Globus pallidus (tissue), 1 donor: ENCODE results near the gene NTM.

Experiments used
- DNase-seq: peaks from one replicate; pipeline ENCODE4 v3.0.0-alpha.2; 2015; ENCODE audit warnings: low spot score

Gene NTM

DNA sequence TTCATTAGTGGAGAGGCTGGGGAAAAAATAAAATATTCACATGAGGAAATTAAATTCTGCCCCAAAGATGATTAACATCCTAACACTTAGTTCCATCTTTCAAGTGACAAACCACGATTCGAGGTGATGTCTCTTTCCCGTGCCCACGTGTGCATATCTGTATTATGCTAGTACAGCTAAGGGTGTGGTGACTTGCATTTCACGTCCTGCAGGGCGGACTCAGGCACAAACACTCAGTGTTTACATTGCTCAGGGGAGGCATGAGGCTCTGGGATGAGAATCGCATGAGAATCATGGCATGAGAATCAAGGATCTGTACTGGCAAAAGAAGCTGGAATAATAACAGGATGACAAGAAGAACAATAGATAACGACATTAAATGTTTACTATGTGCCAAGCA lies 179.4 kb downstream of the NTM start:
- DNase-seq, result no peak

DNA sequence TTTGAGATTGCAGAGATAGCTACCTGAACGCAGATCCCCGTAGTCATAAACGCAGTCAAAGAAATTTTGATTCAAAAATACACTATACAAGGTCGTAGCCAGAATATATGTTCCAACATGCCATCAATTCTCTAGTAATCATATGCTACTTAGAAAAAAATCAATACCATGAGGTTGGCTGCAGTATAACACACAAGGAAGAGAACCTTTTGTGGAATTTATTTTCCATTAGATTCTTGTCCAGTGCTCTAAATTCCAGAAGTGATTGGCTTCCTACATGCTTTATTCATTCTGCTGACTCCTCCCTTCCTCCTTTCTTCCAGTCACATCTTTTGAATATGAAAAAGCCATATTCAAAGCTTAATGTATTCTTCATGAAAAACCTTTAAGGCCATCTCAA lies 189.9 kb downstream of the NTM start:
- DNase-seq, result no peak

DNA sequence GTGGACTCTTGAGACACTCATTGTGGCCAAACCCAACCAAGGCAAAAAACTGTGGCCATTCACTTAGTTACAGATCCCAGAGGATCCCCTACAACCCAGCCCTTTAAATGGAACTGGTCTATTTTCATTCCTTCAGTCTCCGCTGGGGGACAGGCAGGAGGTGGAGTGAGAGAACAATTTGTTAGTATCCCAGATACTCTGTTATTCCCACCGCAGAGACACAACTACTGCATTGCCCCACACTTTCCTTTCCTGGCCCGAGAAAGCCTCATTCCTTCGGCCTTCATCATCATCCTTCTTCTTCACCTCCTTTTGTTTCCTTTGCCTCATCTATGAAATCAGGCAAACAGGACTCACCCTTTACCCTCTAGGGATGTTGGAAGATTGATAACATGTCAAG lies 191.1 kb downstream of the NTM start:
- DNase-seq, result peak; percentile 54

DNA sequence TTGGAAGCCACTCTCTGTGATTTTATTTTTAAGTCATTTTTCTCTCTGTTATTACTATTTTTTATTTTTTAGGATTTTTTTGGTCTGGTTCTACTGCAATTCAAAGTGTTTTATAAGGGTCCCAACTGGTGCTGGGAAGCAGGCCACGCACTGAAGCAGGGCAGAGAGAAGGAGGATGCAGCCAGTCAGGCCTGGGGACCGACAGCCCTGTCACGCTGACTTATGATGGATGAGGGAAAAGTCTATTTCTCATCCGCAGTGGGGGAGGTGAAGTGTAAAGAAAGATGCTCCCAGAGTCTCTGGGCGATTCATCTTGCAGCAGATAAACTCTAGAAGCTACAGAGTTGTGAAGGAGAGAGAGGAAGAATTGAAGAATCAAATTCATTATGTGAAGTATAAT lies 191.6 kb downstream of the NTM start:
- no peak for DNase-seq

DNA sequence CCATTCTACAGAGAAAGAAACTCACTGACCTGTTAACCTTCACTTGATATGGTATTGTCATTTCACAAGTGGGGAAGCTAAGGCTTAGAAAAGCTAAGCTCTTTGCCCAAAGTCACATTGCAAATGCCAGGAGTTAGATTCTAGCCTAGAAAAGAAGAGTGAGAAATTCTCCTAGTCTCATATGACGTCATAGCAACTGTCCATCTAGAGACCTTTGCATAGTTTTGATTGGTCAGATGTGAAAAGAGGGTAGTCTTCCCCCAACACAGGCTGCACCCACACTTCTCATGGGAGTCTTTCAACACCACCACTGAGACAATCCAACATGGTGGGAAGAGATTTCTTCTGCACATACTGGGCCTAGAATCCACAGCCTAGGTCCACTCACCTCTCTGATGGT lies 197.9 kb downstream of the NTM start:
- no peak for DNase-seq

DNA sequence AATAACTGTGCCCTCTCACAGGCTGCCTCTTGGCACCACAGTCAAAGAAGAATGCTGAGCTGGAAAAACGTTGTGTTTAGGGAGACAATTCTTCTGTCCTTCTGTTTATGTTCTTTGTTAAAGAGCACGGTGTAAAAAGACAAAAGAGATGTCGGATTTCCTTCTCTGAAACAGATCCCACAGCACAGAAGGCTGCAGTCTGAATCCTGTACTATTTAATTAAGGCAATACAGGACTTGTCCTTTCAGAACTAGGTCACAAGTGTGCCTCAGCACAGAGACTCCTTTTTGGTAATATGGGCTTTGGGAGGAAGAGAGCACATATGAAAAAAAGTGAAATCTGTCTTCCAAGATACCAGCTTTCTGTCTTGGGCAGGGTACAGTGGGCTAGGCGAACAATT lies 201.2 kb downstream of the NTM start:
- peak; percentile 60 for DNase-seq

DNA sequence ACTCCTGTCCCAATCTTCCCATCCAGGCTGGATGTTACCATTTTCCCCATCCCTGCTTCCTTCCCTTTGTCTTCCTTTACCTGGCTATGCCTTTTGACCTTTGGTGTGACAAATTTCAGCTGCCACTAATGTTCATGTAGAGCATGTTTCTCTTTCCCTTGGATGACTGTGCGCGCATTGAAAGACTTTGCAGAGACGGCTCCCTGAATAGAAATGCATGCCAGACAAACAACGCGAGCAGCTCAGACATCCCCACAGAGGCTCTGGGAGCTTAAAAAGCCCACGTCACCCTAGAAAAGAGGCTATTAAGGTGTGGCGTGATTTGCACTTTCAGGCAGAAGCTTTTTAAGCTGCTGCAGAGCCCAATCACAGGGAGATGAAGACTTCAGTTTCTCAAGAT lies 202.0 kb downstream of the NTM start:
- DNase-seq, result peak; percentile 79

DNA sequence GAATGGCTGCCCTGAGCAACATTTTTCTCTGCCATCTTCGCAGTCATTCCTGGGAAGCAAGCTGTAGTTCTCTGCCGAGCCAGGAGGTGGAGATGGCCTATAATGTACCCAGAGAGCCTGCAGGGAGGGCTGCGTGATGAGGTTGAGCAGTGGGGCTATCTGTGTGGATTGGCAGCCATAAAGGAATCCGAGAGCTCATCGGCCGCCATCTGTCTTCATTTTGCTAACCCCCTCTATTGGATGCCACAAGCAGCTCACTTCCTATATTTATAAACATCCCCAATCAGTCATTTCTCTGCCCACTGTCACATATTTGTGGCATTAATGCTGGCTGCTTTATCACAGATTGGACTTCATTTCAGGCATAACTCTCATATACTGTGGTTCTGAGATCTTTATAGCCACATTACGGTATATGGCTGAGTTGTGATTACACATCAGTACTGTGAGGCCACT lies 209.5 kb downstream of the NTM start:
- DNase-seq, result peak; percentile 64

DNA sequence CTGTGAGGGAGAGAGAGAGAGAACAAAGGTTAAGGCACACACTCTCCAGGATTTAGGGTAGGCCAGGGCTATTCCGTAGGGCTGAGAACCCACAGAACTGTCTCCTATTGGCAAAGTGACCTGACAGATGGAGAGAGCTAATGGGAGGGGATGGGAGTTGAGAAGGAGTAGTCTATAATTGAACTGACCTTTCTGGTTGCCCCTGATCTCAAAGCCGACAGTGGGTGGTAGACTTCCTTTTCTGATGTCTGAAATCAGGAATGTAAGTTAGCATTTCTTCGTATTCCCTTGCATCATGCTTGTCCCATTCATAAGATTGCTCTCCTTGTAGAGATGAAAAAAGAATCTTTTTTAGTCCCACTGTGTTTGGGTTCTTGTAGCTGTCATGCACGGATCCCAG lies 210.1 kb downstream of the NTM start:
- no peak for DNase-seq

DNA sequence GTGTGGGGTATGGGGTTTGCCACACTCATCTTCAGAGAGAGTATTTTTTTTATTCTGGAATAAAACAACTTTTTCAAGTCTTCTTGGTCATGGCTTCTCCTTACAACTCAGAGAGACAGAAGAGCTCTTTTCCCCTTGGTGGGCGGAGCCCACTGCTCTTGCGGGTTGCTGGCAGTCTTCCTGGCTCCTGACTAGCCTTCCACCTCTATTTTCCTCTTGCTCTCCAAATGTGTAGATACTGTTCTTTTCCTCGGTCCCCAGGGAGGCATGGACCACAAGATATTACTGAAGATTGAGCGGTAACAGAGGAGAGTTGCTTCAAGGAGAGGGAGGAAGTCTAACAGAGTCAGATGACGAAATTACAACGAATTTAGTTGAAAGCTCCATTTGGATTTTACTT lies 210.6 kb downstream of the NTM start:
- no peak for DNase-seq

DNA sequence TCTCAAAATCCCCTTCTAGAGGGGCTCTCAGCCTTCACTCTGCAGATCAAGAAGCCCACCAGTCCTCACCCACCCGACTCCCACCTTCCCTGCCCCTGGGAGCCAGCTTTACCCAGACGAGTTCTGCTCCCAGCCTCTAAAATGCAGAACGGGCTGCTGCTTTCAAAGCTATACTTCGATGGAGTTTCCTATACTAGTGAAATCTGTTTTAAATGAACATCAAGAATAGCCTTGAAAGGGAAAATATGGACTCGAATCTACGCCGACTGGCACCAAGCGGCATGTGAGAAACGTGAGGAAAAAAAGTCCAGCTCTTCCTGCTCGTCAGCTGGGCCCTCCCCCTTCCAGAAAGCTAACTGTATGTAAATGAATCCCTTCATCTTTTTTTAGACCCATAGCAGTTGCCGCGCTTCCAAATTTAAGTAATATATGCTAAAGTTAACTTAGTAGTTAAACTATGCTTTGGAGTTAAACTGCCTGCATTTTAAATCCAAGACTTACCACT lies 211.7 kb downstream of the NTM start:
- DNase-seq, result no peak

DNA sequence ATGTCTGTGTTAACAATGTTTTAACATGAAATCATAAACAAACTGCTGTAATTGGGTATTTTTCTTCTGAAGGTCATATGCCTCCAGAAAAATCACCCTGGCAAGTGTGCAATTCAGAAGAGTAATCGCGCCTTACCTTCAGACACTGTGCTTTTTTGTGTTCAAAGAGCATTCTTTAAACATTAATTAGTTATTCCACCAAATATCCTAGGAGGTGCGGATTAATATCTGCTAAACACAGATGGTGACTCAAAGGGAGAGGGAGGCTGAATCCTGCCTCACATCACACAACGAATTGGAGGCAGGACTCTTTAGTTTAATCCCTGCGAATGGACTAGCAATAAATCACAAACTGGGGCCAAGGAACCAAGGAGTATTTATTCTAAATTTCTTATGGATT lies 213.0 kb downstream of the NTM start:
- DNase-seq, result no peak

DNA sequence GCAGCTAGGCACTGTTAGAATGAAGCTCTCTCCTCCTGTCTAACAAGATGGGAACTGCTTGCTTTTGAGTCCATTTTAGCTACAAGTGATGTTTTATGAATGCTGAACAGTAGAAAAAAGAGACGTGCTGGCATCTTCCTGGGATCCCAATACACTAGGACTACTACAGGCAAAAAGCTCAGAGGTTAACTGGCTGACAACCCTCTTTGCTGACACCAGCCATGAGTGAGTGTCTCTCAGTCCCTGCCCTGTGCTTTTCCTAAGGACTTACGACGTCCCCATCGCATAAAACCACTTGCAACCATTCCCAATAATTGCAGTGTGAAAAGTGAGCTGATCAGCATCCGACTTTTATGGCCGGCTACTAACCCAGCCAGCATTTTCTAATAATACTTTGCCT lies 213.5 kb downstream of the NTM start:
- peak; percentile 59 for DNase-seq

DNA sequence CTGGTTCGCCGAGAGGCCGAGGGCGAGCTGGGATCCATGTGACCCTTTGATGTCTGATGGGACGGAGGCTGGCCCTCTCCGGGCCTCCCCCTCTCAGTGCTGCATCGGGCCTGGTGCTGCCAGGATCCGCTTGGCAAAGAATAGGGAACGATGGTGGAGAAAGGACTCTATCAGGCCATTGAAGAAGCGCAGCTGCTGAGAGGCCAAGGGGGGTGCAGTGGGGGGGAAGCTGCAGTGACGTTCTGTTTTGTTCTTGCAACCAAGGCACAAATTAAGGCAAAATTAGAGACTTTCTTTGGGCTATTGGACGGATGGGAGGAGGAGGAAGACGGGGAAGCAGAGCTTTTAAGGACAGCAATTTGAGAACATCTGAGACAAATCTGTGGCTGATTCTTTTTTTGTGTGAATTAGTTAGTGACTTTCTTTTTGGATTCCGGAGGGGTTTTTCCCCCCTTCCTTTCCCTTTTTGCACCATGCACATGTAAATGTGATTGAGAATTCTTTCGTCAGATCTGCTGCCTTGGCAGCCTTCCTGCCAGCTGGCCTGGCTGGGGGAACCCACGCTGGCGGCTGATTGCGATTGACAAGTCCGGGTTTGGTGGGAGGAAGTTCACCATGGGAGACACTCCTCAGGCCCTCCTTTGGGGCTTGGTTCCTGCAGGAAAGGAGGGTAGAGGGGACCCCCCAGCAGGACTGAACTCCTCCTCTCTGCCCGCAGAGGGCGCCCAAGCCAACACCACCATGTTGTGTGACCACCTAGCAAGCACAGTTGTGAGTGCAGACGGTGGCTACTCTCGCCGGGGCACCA lies 214.6 kb downstream of the NTM start:
- DNase-seq, result peak; percentile 100

DNA sequence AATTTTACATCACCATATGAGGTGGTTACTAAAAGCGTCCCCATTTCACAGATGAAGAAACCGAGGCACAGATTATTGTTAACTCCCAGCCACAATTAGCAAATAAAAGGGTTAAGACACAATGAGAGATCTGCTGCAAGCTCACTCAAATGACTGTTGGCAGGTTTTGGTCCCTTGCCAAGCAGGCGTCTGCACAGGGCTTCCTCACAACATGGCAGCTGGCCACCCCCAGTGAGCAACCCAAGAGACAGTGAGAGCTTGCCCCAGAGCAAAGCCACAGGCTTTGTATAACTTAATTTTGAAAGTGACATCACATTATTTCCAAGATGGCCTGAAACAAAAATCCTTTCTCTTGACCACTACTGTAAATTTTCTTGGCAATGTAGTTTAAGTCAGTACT lies 217.6 kb downstream of the NTM start:
- DNase-seq, result no peak

DNA sequence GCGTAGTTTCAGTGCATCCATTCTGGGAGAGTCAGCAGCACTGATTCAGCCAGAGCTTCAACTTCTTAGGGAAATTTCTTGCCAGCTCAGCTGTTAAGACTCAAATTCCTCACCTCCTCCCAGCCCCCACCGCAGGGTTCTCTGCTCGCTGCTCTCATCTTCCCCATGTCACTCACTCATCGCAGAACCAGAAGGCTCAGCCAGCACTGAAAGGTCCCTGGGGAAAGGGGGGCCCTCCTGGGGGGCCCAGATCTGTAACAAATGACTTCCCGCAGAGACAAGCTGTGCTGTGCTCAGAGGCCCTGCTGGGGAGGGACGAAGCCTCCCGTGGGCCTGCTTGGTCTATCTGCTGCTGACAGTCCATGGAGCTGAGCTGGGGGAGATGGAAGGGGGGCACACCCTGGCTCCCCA lies 220.6 kb downstream of the NTM start:
- no peak for DNase-seq

DNA sequence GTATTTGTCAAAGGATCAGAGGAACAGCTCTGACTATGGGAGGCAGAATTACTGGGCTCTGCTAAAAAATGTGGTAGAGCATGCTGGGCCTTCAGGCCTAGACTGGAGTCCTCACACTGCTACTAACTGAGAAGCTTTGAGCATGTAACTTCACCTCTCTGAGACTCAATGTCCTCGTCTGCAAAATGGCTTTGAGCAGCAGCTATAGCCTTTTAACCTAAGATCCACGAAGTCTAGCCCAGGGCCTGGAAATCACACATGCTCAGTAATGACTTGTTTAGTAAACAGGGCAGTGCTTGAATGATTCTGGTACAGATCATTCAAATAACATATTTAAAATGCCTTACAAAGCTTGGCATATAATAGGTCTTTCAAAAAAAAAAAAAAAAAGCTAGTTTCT lies 221.7 kb downstream of the NTM start:
- peak; percentile 65 for DNase-seq

DNA sequence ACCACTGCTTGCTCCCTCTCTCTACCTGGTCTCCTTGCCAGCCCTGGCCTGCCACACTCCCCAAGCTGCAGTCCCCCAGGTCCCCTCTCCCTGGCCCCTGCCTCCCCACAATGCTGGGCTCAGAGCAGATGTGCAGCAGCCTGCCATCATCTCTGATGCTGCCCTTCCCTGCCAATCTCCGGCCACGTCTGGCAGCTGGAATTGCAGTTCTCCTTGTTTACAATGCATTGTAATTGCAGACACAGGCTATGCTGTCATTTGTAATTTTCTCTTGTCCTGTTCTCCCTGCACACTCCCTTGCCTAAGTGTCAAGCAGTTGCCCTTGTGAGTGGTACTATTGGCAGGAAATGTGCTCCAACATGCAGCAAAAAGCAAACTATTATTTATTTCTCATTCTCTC lies 222.3 kb downstream of the NTM start:
- peak; percentile 87 for DNase-seq

DNA sequence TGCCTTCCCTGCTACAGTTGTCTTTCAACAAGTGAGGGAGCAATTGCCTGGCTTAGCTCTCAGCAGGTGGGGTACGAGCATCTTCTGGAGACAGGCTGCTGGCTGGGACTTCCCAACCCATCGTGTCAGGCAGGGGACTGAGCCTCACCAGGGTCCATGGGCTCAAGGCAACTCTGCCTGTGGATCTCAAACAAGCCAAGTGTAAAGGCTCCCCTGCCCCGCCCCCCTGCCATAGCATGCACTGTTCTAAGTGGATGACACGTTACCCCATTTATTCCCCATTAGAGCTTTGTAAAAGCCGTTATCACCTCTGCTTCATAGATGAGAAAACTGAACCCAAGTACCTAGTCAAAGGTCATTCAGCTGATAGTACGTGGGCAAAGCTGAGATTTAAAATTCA lies 222.9 kb downstream of the NTM start:
- DNase-seq, result no peak

DNA sequence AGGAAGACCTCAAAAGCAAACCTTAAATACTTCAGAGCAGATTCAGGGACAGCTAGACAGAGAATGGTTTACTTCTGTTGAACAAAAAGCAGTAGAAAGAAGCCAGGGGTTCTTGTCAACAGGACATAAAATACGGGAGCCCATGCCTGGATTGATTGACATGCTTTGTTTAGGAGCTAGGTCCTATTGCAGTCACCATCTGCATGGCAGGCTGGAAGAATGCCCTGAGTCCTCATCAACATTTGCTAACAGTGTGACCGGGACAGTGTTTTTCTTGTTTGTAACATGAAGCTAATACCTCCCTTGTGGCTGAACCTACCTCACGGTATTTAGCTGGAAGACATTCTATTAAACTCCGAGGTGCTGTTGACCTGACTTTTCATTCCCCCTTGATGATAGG lies 225.4 kb downstream of the NTM start:
- DNase-seq, result no peak

DNA sequence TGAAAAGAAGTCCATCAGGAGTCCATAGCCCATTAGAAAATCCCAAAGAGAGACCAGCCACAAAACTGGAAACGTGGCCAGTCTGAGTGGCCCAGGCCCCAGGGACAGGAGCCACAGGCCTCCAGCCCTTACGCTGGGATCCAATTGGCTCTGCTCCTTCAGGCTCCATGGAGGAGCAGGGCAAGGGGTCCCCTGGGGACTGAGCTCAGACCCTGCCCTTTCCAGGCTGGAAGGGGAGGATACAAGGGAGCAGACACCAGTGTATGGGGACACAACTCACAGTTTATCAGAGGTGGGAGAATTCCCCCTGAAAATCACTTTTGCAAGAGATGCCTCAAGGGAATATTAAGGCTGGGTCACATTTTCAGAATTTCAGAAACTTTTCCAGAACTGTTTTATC lies 227.5 kb downstream of the NTM start:
- DNase-seq, result no peak

DNA sequence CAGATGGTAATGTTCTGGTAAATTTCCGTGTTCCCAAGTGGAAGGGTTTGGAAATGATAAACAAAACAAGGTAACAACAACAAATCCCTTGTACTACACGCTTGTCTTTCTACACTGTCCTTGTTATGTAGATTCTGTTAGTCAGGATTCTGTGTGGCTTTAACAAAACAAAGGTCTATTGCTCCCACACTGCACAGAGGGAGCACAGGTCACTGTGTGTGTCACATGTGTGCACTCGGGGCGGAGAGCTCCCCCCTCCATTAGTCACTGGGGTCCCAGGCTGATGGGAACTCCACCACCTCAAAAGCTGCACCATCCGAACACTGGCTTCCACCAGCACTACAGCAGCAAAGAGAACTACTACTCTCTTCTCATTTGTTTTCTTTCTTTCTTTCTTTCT lies 227.9 kb downstream of the NTM start:
- no peak for DNase-seq

DNA sequence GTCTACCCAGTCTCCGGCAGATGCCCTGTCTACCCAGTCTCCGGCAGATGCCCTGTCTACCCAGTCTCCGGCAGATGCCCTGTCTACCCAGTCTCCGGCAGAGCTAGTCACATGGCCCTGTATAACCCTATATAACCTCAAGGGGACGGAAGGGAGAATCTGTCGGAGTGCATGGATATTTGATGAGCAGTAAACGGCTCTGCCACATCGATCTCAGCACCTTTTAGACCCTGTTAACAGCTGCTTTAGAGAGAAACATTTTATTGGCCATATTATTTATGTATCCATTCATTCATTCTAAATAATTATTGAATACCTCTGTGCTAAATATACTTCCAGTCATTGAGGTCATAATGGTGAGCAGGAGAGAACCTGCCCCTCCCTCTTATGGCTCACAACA lies 228.9 kb downstream of the NTM start:
- no peak for DNase-seq

DNA sequence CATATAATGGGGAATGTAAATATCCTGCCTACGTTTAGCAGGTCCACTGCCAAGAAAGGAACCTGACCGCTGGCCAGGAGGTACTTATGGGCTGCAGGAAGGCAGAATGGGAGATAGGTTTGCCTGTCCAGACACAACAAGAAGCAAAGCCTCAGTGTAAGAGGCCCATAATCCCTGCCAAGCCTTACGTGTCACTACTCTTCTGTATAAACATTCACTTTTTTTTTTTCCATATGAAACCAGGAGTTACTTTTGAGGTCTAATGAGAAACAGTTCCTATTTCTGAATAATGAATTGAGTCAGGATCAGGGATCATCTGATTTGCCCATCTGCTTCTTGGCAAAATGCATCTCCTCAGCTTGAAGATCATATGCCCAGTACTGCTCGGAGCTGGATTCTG lies 230.2 kb downstream of the NTM start:
- DNase-seq, result no peak
